Neural progenitor cell (in vitro differentiated cells): ENCODE data around the gene TRMT2B.

Experiments used
- CTCF ChIP-seq: fragments of 200-600 bp; sonication (generic); IDR thresholded peaks from 2 replicates; pipeline ENCODE4 v1.5.1; 2017; ENCODE audit warnings: antibody characterized with exemption, mild to moderate bottlenecking
- EZH2 ChIP-seq: fragments of 200-600 bp; sonication (generic); IDR thresholded peaks from 2 replicates; pipeline ENCODE4 v1.6.1; 2017; ENCODE audit warnings: antibody characterized with exemption, mild to moderate bottlenecking, moderate library complexity
- EZH2phosphoT487 ChIP-seq: fragments of 200-600 bp; sonication (generic); IDR thresholded peaks from 2 replicates; pipeline ENCODE4 v1.6.1; 2017; ENCODE audit warnings: antibody characterized with exemption

- TF ChIP-seq CTCF = no peak
- TF ChIP-seq EZH2 = no peak
- TF ChIP-seq EZH2phosphoT487 = no peak
Measured at GRCh38 chrX:101057093-101057714, 5.3 kb upstream of the TRMT2B start.
